ENCODE measurements around the gene CNOT10.

The CNOT10 gene

GRCh38 chr3:32675164-32675563, 9.8 kb upstream of the CNOT10 start:
- in situ Hi-C loops (cut with HindIII; ENCODE audit: low sequenced_read_pairs) = no loop called here
- TF ChIP-seq CTCF (IDR thresholded peaks at IDR 0.05; ENCODE audit: low read depth, low read length, missing control alignments) = no peak
- DNase-seq (ENCODE audit: low read depth) = no peak
- no peak overlapping the region for H3K4me3 ChIP-seq (ENCODE audit: low read depth, low read length)

DNA sequence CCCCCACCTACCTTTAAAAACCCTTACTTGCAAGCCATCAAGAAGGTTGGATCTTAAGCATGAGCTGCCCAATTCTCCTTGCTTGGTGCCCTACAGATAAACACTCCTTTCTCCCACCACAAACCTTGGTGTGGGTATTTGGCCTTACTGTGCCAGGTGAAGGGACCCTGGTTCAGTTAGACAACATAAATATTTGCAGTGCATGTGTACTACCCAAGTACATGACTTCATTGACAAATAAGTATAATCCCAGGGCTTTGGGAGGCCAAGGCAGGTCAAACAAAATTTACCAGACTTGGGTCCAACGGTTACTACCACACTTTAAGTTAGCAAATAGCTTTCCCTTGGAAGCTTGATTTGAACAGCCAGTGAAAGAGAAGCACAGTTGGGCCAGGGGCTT, 9.3 kb upstream of the CNOT10 start:
- H3K4me3 ChIP-seq (ENCODE audit: low read depth, low read length) = no peak overlapping the region
- in situ Hi-C loops (cut with HindIII; ENCODE audit: low sequenced_read_pairs) = no loop called here
- no peak for TF ChIP-seq CTCF (IDR thresholded peaks at IDR 0.05; ENCODE audit: low read depth, low read length, missing control alignments)
- DNase-seq (ENCODE audit: low read depth) = no peak

GRCh38 chr3:32681811-32682210, 3.2 kb upstream of the CNOT10 start:
- no peak for TF ChIP-seq CTCF (IDR thresholded peaks at IDR 0.05; ENCODE audit: low read depth, low read length, missing control alignments)
- no peak overlapping the region for H3K4me3 ChIP-seq (ENCODE audit: low read depth, low read length)
- no peak for DNase-seq (ENCODE audit: low read depth)
- in situ Hi-C loops (cut with HindIII; ENCODE audit: low sequenced_read_pairs) = no loop called here

DNA sequence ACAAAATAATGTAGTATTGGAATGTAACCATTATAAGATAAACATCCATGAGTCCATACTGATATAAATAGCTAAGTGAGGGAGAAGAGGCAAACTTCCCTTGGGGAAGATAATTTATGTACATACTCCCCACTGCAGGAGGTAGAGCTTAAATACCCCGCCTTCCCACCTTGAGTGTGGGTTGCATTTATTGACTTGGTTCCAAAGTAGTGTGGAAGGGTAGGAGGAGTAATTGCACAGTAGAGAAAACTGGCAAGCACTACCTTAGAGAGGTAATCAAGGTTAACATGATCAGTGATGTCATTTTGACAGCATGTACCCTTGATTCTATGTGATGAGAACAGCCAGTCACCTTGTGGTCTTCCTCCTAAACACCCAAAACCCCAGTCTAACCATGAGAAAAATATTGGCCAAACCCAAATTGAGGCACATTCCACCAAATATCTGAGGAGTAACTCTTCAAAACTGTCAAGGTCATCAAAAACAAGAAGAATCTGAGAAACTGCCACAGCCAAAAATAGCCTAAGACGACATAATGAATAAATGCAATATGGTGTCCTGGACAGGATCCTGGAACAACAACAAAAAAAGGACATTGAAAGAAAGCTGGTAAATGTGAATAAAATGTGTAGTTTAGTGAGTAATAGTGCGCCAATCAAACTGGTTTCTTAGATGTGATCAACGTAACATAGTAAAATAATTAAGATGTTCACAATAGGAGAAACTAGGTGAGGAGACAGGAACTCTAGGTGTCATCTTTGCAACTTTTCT, 774 bp upstream of the CNOT10 start:
- in situ Hi-C loops (cut with HindIII; ENCODE audit: low sequenced_read_pairs) = no loop called here
- no peak for TF ChIP-seq CTCF (IDR thresholded peaks at IDR 0.05; ENCODE audit: low read depth, low read length, missing control alignments)
- H3K4me3 ChIP-seq (ENCODE audit: low read depth, low read length) = peak overlapping the region; percentile 89
- DNase-seq (ENCODE audit: low read depth) = no peak

- TF ChIP-seq CTCF (IDR thresholded peaks at IDR 0.05; ENCODE audit: low read depth, low read length, missing control alignments) = peak; percentile 6
- in situ Hi-C loops (cut with HindIII; ENCODE audit: low sequenced_read_pairs) = no loop called here
- DNase-seq (ENCODE audit: low read depth) = peak; percentile 9
- H3K4me3 ChIP-seq (ENCODE audit: low read depth, low read length) = peak overlapping the region; percentile 89
Measured at GRCh38 chr3:32685543-32686185, 676 bp downstream of the CNOT10 start.

GRCh38 chr3:32686713-32687112, 1.7 kb downstream of the CNOT10 start:
- no peak overlapping the region for H3K4me3 ChIP-seq (ENCODE audit: low read depth, low read length)
- in situ Hi-C loops (cut with HindIII; ENCODE audit: low sequenced_read_pairs) = no loop called here
- TF ChIP-seq CTCF (IDR thresholded peaks at IDR 0.05; ENCODE audit: low read depth, low read length, missing control alignments) = no peak
- no peak for DNase-seq (ENCODE audit: low read depth)
